ENCODE measurements around the gene CYSTM1.

DNA sequence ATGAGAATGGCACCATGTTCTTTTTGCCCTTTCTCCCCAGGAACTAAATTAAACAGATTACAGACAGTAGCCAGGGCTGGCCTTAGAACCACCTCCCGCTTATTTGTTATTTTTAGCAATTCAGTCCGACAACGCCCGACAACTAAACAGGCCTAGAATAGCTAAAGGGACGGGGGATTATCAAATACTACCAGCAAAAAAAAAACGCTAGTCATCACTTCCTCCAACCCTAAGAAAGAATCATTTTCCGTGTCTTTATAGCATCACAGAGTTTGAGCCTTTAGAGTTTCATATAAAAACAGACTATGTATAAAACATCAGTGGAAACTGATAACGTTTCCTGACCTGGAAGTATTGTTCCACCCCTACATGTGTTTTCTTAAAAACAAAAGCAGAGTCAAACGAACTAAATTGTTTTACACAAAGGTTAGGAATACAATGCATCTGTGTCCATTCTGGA lies 92.6 kb downstream of the CYSTM1 start:
- TF ChIP-seq, protein P1, sequence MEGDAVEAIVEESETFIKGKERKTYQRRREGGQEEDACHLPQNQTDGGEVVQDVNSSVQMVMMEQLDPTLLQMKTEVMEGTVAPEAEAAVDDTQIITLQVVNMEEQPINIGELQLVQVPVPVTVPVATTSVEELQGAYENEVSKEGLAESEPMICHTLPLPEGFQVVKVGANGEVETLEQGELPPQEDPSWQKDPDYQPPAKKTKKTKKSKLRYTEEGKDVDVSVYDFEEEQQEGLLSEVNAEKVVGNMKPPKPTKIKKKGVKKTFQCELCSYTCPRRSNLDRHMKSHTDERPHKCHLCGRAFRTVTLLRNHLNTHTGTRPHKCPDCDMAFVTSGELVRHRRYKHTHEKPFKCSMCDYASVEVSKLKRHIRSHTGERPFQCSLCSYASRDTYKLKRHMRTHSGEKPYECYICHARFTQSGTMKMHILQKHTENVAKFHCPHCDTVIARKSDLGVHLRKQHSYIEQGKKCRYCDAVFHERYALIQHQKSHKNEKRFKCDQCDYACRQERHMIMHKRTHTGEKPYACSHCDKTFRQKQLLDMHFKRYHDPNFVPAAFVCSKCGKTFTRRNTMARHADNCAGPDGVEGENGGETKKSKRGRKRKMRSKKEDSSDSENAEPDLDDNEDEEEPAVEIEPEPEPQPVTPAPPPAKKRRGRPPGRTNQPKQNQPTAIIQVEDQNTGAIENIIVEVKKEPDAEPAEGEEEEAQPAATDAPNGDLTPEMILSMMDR (IDR thresholded peaks at IDR 0.05; ENCODE audit: borderline replicate concordance, extremely low read depth, low read length, poor library complexity, severe bottlenecking), result no peak
- TF ChIP-seq EZH2 (IDR thresholded peaks at IDR 0.05; ENCODE audit: borderline replicate concordance, low read depth, low read length, severe bottlenecking), result no peak
